Lower leg skin (tissue), 4 donors: ENCODE measurements around the gene USPL1. TPM values are rescaled to one million over a fixed set of nuclear protein-coding genes. Genes with fewer than 3 reads are reported as not detected.
"Not testable (repeated sequence)": the region's sequence is repeated elsewhere in the genome, so short reads cannot be mapped to it uniquely, and the experiment has no call there.

Experiments used
- DNase-seq, 2 donors: peaks; one replicate each; pipeline ENCODE4 v3.0.0-alpha.2; 2019; ENCODE audit warnings: low spot score in 2 of 2
- H3K4me3 ChIP-seq: fragments of 200-600 bp; sonication (generic); 2 replicates; pipeline ENCODE4 v1.5.1; 2017; ENCODE audit warnings: mild to moderate bottlenecking, low read depth; ENCODE audit not compliant: poor library complexity, severe bottlenecking
- POLR2A ChIP-seq, 2 donors: fragments of 450-650 bp; IDR thresholded peaks; one replicate each; pipeline ENCODE4 v1.6.1; 2016 to 2017; ENCODE audit warnings: antibody characterized with exemption in 2 of 2, mild to moderate bottlenecking in 1 of 2, moderate library complexity in 1 of 2
- WGBS, 2 donors: methylation state at CpG; one replicate each; pipeline ENCODE4 v1.1.5; 2018; 5-methylcytosine and 5-hydroxymethylcytosine counted together
- intact Hi-C: fragments of 100-400 bp; cut with DNase I; formaldehyde crosslinking; loops from one replicate; pipeline ENCODE4 v1.15.0; 2023; ENCODE audit warnings: low total_unique reads
- total RNA-seq, 4 donors: library from RNA; depleted of rRNA; stranded (reverse); fragments of >200 nt; gene quantifications; one replicate each; pipeline ENCODE4 v1.1.0, GENCODE V29; 2016
- TF ChIP-seq, protein P1 (sequence below), 3 donors: fragments of 450-650 bp; IDR thresholded peaks; one replicate each; pipeline ENCODE4 v1.5.1; 2016; ENCODE audit warnings: antibody characterized with exemption in 3 of 3, mild to moderate bottlenecking in 3 of 3, moderate library complexity in 2 of 3

USPL1 gene
- total RNA-seq, 4 donors from 2014 or later = 16.0 to 20.8 (median 18.2) TPM

DNA sequence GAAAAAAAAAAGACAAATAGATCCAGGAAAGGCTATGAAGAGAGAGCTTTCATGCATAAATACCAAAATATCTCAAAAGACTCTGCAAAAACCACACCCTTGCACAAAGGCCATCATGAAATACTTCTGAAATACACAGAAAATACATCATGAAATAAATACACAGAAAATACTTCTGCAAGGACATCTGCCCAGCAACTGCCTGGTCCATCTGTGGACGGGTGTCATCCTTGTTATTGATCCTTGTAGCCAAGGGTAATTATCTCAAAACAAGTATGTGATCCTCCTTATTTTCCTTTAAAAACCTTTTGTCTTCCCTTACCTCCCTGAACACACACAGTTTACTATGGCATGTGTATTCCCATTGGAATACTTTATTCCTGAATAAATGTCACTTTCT is 6.9 kb downstream of the USPL1 start:
- TF ChIP-seq, protein P1, sequence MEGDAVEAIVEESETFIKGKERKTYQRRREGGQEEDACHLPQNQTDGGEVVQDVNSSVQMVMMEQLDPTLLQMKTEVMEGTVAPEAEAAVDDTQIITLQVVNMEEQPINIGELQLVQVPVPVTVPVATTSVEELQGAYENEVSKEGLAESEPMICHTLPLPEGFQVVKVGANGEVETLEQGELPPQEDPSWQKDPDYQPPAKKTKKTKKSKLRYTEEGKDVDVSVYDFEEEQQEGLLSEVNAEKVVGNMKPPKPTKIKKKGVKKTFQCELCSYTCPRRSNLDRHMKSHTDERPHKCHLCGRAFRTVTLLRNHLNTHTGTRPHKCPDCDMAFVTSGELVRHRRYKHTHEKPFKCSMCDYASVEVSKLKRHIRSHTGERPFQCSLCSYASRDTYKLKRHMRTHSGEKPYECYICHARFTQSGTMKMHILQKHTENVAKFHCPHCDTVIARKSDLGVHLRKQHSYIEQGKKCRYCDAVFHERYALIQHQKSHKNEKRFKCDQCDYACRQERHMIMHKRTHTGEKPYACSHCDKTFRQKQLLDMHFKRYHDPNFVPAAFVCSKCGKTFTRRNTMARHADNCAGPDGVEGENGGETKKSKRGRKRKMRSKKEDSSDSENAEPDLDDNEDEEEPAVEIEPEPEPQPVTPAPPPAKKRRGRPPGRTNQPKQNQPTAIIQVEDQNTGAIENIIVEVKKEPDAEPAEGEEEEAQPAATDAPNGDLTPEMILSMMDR (IDR thresholded peaks at IDR 0.05) = no peak
- no peak for TF ChIP-seq POLR2A (IDR thresholded peaks at IDR 0.05)
- intact Hi-C loops = no loop called here
- WGBS, 2 donors = 62 to 68% methylated on average over 1 of the region's 1 CpG
- no peak overlapping the region for H3K4me3 ChIP-seq
- DNase-seq = no peak

DNA sequence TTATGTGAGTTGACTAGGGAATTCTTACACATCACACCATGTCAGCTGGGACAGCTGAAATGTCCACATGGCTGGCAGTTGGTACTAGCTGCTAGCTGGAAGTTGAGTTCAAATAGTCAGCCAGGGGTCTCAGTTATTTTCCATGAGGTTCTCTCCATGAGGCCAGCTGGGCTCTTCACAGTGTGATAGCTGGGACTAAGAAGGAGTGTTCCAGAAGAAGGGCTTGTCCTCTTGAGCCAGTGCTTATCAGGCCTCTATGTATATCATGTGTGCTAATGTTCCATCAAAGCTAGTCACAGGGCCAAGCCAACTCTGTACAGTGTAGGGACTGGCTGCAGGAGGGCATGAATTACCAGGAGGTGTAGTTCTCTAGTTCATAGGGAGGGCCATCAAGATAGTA is 11.8 kb downstream of the USPL1 start:
- intact Hi-C loops = no loop called here
- no peak for DNase-seq
- H3K4me3 ChIP-seq = no peak overlapping the region
- TF ChIP-seq, protein P1 (IDR thresholded peaks at IDR 0.05) = no peak
- no peak for TF ChIP-seq POLR2A (IDR thresholded peaks at IDR 0.05)

DNA sequence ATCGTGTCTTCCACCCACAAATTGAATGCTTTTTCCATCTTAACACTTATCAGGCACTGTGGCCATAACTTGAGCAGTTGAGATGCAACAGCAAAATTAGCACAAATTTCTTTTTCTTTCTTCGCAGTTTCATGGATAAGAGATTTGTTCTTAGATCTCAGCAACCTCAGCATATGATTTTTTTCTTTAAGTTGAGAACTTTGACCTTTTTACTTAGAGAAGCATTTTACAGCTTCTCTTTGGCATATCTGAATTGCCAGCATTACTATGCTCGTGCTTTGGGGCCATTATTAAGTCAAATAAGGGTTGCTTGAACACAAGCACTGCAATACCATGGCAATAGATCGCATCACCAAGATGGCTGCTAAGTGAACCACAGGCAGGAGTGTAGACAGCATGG is 16.1 kb downstream of the USPL1 start:
- intact Hi-C loops = no loop called here
- 93 to 96% methylated on average over 4 of the region's 4 CpGs for WGBS, 2 donors
- no peak for TF ChIP-seq POLR2A (IDR thresholded peaks at IDR 0.05)
- TF ChIP-seq, protein P1 (IDR thresholded peaks at IDR 0.05) = no peak
- H3K4me3 ChIP-seq = no peak overlapping the region
- no peak for DNase-seq

DNA sequence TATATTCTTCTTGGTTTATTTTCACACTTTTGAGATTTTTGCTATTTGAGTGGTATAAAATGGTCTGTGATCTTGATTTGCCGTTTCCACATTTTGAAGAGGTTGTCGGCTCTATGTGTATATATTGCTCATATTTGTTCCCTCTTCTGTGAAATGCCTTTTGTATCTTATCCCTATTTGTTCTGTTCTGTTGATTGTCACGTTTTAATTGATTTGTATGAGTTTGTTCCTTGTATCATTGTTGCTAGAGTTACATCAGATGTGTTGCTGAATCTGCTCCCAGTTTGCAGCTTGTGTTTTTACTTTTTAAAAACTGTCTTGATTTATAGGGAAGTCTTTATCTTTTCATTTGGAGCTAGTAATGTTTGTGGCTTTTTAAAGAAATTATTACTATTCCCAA is 17.1 kb downstream of the USPL1 start:
- TF ChIP-seq, protein P1 (IDR thresholded peaks at IDR 0.05) = no peak
- no peak for TF ChIP-seq POLR2A (IDR thresholded peaks at IDR 0.05)
- WGBS, 2 donors = 80 to 82% methylated on average over 3 of the region's 3 CpGs
- intact Hi-C loops = no loop called here
- H3K4me3 ChIP-seq = no peak overlapping the region
- DNase-seq = no peak

DNA sequence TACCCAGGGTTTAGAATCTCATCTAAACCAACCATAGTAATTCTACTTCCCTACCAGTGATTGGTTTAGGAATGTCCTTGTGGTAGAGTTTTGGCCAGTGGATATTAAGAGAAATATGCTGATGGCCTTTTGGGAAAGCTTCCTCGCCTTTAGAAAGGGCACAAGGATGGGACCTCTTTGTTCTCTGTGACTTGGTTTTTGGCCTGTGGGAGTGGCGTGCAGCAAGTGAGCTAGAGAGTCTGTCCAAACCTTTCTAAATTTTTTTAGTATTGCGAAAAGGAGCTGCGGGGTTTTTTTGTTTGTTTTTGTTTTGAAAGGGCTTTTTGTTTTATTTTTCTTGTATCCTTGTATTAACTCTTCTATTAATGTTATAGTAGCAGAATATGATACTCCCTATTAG is 20.6 kb downstream of the USPL1 start:
- TF ChIP-seq, protein P1 (IDR thresholded peaks at IDR 0.05) = no peak
- TF ChIP-seq POLR2A (IDR thresholded peaks at IDR 0.05) = no peak
- intact Hi-C loops = no loop called here
- no peak overlapping the region for H3K4me3 ChIP-seq
- DNase-seq = no peak
- 88% methylated on average over 4 of the region's 4 CpGs for WGBS, 2 donors

DNA sequence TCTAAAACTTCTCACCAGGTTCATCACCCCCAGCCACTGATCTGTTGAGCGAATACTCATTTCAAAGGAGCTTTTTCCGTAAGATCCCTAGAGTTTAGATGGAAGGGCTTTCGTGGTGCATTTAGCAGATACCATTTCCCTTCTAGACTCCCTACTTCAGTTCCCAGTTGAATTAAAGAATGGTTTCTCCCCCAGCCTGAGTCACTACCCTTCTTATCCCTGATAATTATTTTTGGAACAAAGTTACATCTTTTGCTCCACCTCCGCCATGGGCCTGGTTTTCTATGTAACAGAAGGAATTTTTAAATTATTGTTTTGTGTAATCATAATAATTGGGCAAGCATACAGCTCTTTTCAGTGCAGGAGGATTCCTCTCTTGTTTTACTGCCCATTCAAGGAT is 22.0 kb downstream of the USPL1 start:
- TF ChIP-seq, protein P1 (IDR thresholded peaks at IDR 0.05) = no peak
- no peak for TF ChIP-seq POLR2A (IDR thresholded peaks at IDR 0.05)
- intact Hi-C loops = no loop called here
- WGBS, 2 donors = 82 to 91% methylated on average over 4 of the region's 4 CpGs
- no peak for DNase-seq
- no peak overlapping the region for H3K4me3 ChIP-seq

DNA sequence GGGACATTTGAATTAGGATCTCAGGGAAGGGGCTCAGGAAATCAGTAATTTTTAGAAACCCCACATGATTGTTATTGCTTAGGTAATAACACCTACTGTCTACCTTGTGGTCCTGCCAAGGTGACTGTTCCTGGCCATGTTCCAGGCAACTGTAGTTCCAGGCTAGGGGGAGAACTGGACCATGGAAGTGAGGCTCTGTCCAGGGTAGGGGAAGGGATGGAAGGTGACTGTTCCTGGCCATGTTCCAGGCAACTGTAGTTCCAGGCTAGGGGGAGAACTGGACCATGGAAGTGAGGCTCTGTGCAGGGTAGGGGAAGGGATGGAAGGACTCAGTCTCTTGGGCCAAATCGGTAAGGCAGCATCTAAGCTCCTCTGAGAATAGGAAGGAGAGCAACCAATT is 23.5 kb downstream of the USPL1 start:
- DNase-seq, intact Hi-C loops, H3K4me3 ChIP-seq: not testable (repeated sequence)
- WGBS, 2 donors = 87 to 96% methylated on average over 1 of the region's 1 CpG
